ENCODE measurements around the gene CROCC2.

DNA sequence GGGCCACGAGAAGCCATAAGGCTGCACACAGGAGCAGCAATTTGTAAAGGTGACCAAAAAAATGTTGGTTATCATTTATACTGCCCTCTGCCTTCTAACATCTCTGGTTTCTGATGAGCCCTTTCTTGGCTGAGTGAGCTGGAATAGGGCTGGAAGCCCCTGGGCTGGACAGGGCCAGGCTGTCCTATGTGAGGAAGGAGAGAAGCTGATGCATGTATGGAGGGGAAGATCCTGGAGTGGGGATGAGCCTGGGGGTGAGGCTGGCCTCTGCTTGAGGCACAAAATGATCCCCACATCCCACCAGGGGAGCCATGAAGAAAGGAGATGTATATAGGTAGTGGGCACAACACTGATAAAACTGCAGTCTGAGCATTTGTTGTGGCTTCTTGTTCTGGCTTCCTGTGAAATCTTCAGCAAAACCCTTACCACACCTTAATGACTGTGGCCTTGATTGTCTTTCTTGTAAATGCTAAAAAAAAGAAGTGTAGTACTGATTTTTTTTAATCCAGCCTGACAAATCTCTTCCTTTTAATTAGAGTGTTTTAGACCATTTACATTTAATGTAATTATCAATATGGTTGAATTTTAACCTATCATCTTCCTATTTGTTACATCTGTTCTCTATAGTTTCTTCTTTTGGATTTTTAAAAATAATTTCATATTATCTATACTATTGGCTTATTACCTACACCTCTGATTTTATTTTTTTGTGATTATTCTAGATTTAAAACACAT lies 97.9 kb downstream of the CROCC2 start:
- TF ChIP-seq CTCF (IDR thresholded peaks at IDR 0.05; ENCODE audit: insufficient read depth, low read length) = no peak
- no peak for TF ChIP-seq SPI1 (IDR thresholded peaks at IDR 0.05; ENCODE audit: borderline replicate concordance, low read depth)
- TF ChIP-seq POLR2AphosphoS5 (IDR thresholded peaks at IDR 0.05; ENCODE audit: low read depth) = no peak

Measured in HL-60 (cell line).